IMR-90 (cell line): ENCODE data around the gene VDR. TPM values are rescaled to one million over a fixed set of nuclear protein-coding genes. Genes with fewer than 3 reads are reported as not detected.

ENCODE experiments used
- ATAC-seq: fragments of 200-7000 bp; cut with Tn5 transposase; 2 replicates; pipeline ENCODE4 v1.9.1; 2020; ENCODE audit warnings: low read depth, mild to moderate bottlenecking, moderate library complexity
- BruUV-seq: library from RNA; stranded (reverse); fragments of 400-500 nt; replicated peaks from 2 replicates; lab custom pipeline; 2021; lab: Mats Ljungman, UMichigan
- CTCF ChIA-PET: fragments of 300-600 bp; formaldehyde crosslinking; extraction: SDS; loops from one replicate; lab custom pipeline; 2021; ENCODE audit warnings: antibody characterized with exemption; lab: Yijun Ruan, JAX
- POLR2A ChIA-PET: fragments of 300-600 bp; sonication (Branson Sonifier 250); formaldehyde crosslinking; loops from one replicate; lab custom pipeline; 2022; ENCODE audit warnings: antibody characterized with exemption; ENCODE audit not compliant: unreplicated experiment; lab: Charles Lee
- DNase-seq: peaks from one replicate; pipeline ENCODE4 v3.0.0; 2013
- H2AFZ ChIP-seq: replicated peaks from 2 replicates; pipeline ENCODE3; 2013; ENCODE audit warnings: low read length, mild to moderate bottlenecking; ENCODE audit not compliant: poor library complexity
- H2AK5ac ChIP-seq: 2 replicates; pipeline ENCODE4 v1.6.1; 2013; ENCODE audit warnings: low read depth, low read length, inconsistent platforms
- H2AK9ac ChIP-seq: replicated peaks from 2 replicates; pipeline ENCODE3; 2013; ENCODE audit warnings: mild to moderate bottlenecking, low read depth, low read length, moderate library complexity; ENCODE audit not compliant: poor library complexity
- H2BK120ac ChIP-seq: 2 replicates; pipeline ENCODE4 v1.6.1; 2013; ENCODE audit warnings: low read depth, low read length, inconsistent platforms
- H2BK15ac ChIP-seq: 3 replicates; pipeline ENCODE4 v1.6.1; 2013; ENCODE audit warnings: low read depth, low read length, inconsistent platforms
- H2BK20ac ChIP-seq: 2 replicates; pipeline ENCODE4 v1.6.1; 2013; ENCODE audit warnings: low read depth, mild to moderate bottlenecking, inconsistent platforms, low read length, moderate library complexity
- H2BK5ac ChIP-seq: 2 replicates; pipeline ENCODE4 v1.6.1; 2013; ENCODE audit warnings: mild to moderate bottlenecking, low read depth, low read length, inconsistent platforms; ENCODE audit not compliant: poor library complexity, severe bottlenecking
- H3K14ac ChIP-seq: replicated peaks from 2 replicates; pipeline ENCODE4 v1.6.1; 2013; ENCODE audit warnings: low read depth, low read length, inconsistent platforms
- H3K18ac ChIP-seq: 2 replicates; pipeline ENCODE4 v1.6.1; 2013; ENCODE audit warnings: low read depth, low read length, control low read depth
- H3K23ac ChIP-seq: 2 replicates; pipeline ENCODE4 v1.6.1; 2013; ENCODE audit warnings: low read depth, low read length, inconsistent platforms
- H3K27ac ChIP-seq: 2 replicates; pipeline ENCODE4 v1.5.1; 2013; ENCODE audit warnings: mild to moderate bottlenecking, control low read depth, low read length; ENCODE audit not compliant: insufficient read depth
- H3K27me3 ChIP-seq: 2 replicates; pipeline ENCODE4 v1.6.1; 2013; ENCODE audit warnings: low read length; ENCODE audit not compliant: control insufficient read depth, insufficient read depth
- H3K36me3 ChIP-seq: 2 replicates; pipeline ENCODE4 v1.6.1; 2013; ENCODE audit warnings: low read length, mixed read lengths; ENCODE audit not compliant: control insufficient read depth, insufficient read depth
- H3K4ac ChIP-seq: 2 replicates; pipeline ENCODE4 v1.6.1; 2013; ENCODE audit warnings: low read depth, low read length, inconsistent platforms
- H3K4me1 ChIP-seq: 2 replicates; pipeline ENCODE4 v1.6.1; 2013; ENCODE audit warnings: low read length, mixed read lengths; ENCODE audit not compliant: control insufficient read depth, insufficient read depth
- H3K4me2 ChIP-seq: 2 replicates; pipeline ENCODE4 v1.6.1; 2013; ENCODE audit warnings: low read depth, mild to moderate bottlenecking, control low read depth, low read length, moderate library complexity
- H3K4me3 ChIP-seq: 2 replicates; pipeline ENCODE4 v1.5.1; 2013; ENCODE audit warnings: low read depth, mild to moderate bottlenecking, control low read depth, low read length, moderate library complexity; ENCODE audit not compliant: insufficient read depth
- H3K56ac ChIP-seq: 2 replicates; pipeline ENCODE4 v1.6.1; 2013; ENCODE audit warnings: low read length, inconsistent platforms; ENCODE audit not compliant: insufficient read depth; ENCODE audit errors: extremely low read depth
- H3K79me1 ChIP-seq, 2 experiments: 2 replicates each; pipeline ENCODE4 v1.6.1; 2013; ENCODE audit warnings: low read length in 2 of 2, inconsistent platforms in 1 of 2, low read depth in 1 of 2
- H3K9ac ChIP-seq: 2 replicates; pipeline ENCODE4 v1.6.1; 2013; ENCODE audit warnings: low read depth, low read length, control low read depth
- H3K9me1 ChIP-seq: 2 replicates; pipeline ENCODE4 v1.6.1; 2013; ENCODE audit warnings: low read length, inconsistent platforms; ENCODE audit not compliant: insufficient read depth
- H3K9me3 ChIP-seq: 2 replicates; pipeline ENCODE4 v1.6.1; 2013; ENCODE audit warnings: low read length; ENCODE audit not compliant: control insufficient read depth, insufficient read depth
- H4K20me1 ChIP-seq: 2 replicates; pipeline ENCODE4 v1.6.1; 2013; ENCODE audit warnings: low read length, inconsistent platforms; ENCODE audit not compliant: insufficient read depth
- H4K5ac ChIP-seq: 2 replicates; pipeline ENCODE4 v1.6.1; 2013; ENCODE audit warnings: mild to moderate bottlenecking, low read depth, low read length, control low read depth
- H4K8ac ChIP-seq, 2 experiments: 2 replicates each; pipeline ENCODE4 v1.6.1; 2013; ENCODE audit warnings: low read depth in 2 of 2, low read length in 2 of 2, control low read depth in 1 of 2, inconsistent platforms in 1 of 2
- H4K91ac ChIP-seq: 2 replicates; pipeline ENCODE4 v1.6.1; 2013; ENCODE audit warnings: low read depth, low read length, inconsistent platforms; ENCODE audit not compliant: insufficient read depth
- BHLHE40 ChIP-seq: fragments of 150-350 bp; IDR thresholded peaks from 2 replicates; pipeline ENCODE4 v1.6.1; 2016; ENCODE audit warnings: mild to moderate bottlenecking, low read depth, low read length
- CEBPB ChIP-seq: IDR thresholded peaks from 2 replicates; pipeline ENCODE4 v1.6.1; 2012; ENCODE audit warnings: low read depth, low read length, improper control_type of control experiment
- CHD1 ChIP-seq: IDR thresholded peaks from 2 replicates; pipeline ENCODE4 v1.6.1; 2012; ENCODE audit warnings: low read depth, low read length, improper control_type of control experiment
- FOS ChIP-seq: fragments of 150-350 bp; IDR thresholded peaks from 2 replicates; pipeline ENCODE4 v1.6.1; 2016; ENCODE audit warnings: low read depth, low read length
- MAFK ChIP-seq: IDR thresholded peaks from 2 replicates; pipeline ENCODE4 v1.6.1; 2012; ENCODE audit warnings: low read depth, low read length, improper control_type of control experiment
- MAZ ChIP-seq: IDR thresholded peaks from 2 replicates; pipeline ENCODE4 v1.6.1; 2012; ENCODE audit warnings: low read depth, mild to moderate bottlenecking, low read length, improper control_type of control experiment, moderate library complexity, borderline replicate concordance
- NFE2L2 ChIP-seq: fragments of 150-350 bp; IDR thresholded peaks from 2 replicates; pipeline ENCODE4 v1.6.1; 2016; ENCODE audit warnings: low read depth, mild to moderate bottlenecking, low read length
- POLR2A ChIP-seq: IDR thresholded peaks from 2 replicates; pipeline ENCODE4 v1.6.1; 2012; ENCODE audit warnings: mild to moderate bottlenecking, low read depth, low read length
- RFX5 ChIP-seq: IDR thresholded peaks from 2 replicates; pipeline ENCODE4 v1.8.0; 2012; ENCODE audit warnings: low read depth, mild to moderate bottlenecking, low read length, moderate library complexity
- SMC3 ChIP-seq: fragments of 150-350 bp; IDR thresholded peaks from 2 replicates; pipeline ENCODE4 v1.6.1; 2016; ENCODE audit warnings: low read depth, mild to moderate bottlenecking, antibody characterized with exemption, low read length, moderate library complexity
- WGBS, 2 experiments: methylation state at CpG; one replicate each; pipeline versions ENCODE4 v1.1.5 to v1.1.7; 2013; ENCODE audit warnings: missing lambda C conversion rate in 2 of 2; ENCODE audit not compliant: insufficient read length in 1 of 2; ENCODE audit errors: extremely low coverage in 2 of 2; 5-methylcytosine and 5-hydroxymethylcytosine counted together
- dilution Hi-C: fragments of 300-500 bp; cut with HindIII; formaldehyde crosslinking; loops from one replicate; pipeline ENCODE4 v1.14.3; 2018; ENCODE audit warnings: low sequenced_read_pairs; ENCODE audit not compliant: unreplicated experiment
- in situ Hi-C: fragments of 300-500 bp; cut with MboI; formaldehyde crosslinking; loops from 3 replicates; pipeline ENCODE4 v1.14.3; 2019; ENCODE audit warnings: low sequenced_read_pairs, inconsistent platforms, mixed read lengths
- intact Hi-C: fragments of 100-400 bp; cut with micrococcal nuclease; formaldehyde crosslinking; loops from 2 replicates; pipeline ENCODE4 v1.10.0; 2022
- polyA plus RNA-seq, 3 experiments: library from polyadenylated mRNA; depleted of rRNA; stranded (reverse); fragments of >200 nt; gene quantifications; 2 replicates each; pipeline ENCODE4 v1.2.3, GENCODE V29; 2012; ENCODE audit warnings: low replicate concordance in 1 of 3
- total RNA-seq: library from RNA; depleted of rRNA; stranded (reverse); fragments of >200 nt; gene quantifications from 2 replicates; pipeline ENCODE4 v1.2.3, GENCODE V29; 2012
- TF ChIP-seq, protein P1 (sequence below): fragments of 150-350 bp; IDR thresholded peaks from 2 replicates; pipeline ENCODE4 v1.6.1; 2017; ENCODE audit warnings: mild to moderate bottlenecking, antibody characterized with exemption, low read length, low read depth

VDR gene
- total and polyA plus RNA-seq, 2 of the 4 experiments (the other 2 are of a cell fraction) = 5.4 to 8.5 TPM

GRCh38 chr12:47834199-47834903, 70.4 kb downstream of the VDR start:
- H4K5ac ChIP-seq = no peak overlapping the region
- H3K4ac ChIP-seq = no peak overlapping the region
- H3K9me1 ChIP-seq = peaks cover 3% of the 10 kb centered on the region
- H2BK120ac ChIP-seq = no peak overlapping the region
- H3K9me3 ChIP-seq = no peaks in the 10 kb centered on the region
- TF ChIP-seq RFX5 (no peak), POLR2A (no peak), NFE2L2 (no peak), SMC3 (no peak), FOS (no peak), MAFK (no peak), MAZ (no peak), CHD1 (no peak), CEBPB (no peak), BHLHE40 (no peak)
- TF ChIP-seq, protein P1, sequence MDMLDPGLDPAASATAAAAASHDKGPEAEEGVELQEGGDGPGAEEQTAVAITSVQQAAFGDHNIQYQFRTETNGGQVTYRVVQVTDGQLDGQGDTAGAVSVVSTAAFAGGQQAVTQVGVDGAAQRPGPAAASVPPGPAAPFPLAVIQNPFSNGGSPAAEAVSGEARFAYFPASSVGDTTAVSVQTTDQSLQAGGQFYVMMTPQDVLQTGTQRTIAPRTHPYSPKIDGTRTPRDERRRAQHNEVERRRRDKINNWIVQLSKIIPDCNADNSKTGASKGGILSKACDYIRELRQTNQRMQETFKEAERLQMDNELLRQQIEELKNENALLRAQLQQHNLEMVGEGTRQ = no peak
- CTCF ChIA-PET = interaction anchor here (0.6 kb wide), 1 partner anchor 8 kb away, joined by 5 read pairs; no protein-coding TSS in a partner anchor
- in situ Hi-C loops = loop anchor here (10.0 kb wide), 1 partner anchor 90 kb away; no protein-coding TSS in a partner anchor
- POLR2A ChIA-PET = no interaction called here
- H3K9ac ChIP-seq = no peak overlapping the region
- no peaks in the 10 kb centered on the region for H3K27me3 ChIP-seq
- no peak overlapping the region for H2BK20ac ChIP-seq
- ATAC-seq (no peak), DNase-seq (no peak)
- no peaks in the 10 kb centered on the region for H3K36me3 ChIP-seq
- H3K23ac ChIP-seq = no peak overlapping the region
- H2AK9ac ChIP-seq = no peak overlapping the region
- no peak overlapping the region for H3K4me3 ChIP-seq
- no peaks in the 10 kb centered on the region for H4K20me1 ChIP-seq
- H3K18ac ChIP-seq = no peak overlapping the region
- no peak overlapping the region for H3K4me2 ChIP-seq
- no peak overlapping the region for H4K91ac ChIP-seq
- intact Hi-C loops = no loop called here
- WGBS, 2 experiments = 83% methylated on average over 2 of the region's 8 CpGs; no CpG with 5 or more reads in 1 of the 2 experiments
- no TSS peak for BruUV-seq
- H3K27ac ChIP-seq = no peak overlapping the region
- H3K4me1 ChIP-seq = peaks cover 9% of the 10 kb centered on the region
- H3K79me1 ChIP-seq = peaks cover 0 to 1% of the 10 kb centered on the region in 2 experiments; a peak in 1 of 4 replicates
- H3K56ac ChIP-seq = no peak overlapping the region
- H4K8ac ChIP-seq = no peak overlapping the region
- H3K14ac ChIP-seq = 0 out of 2 replicates have a peak overlapping the region, but pooled peaks have one; percentile 41
- no peak overlapping the region for H2BK5ac ChIP-seq
- H2BK15ac ChIP-seq = no peak overlapping the region
- no peak overlapping the region for H2AFZ ChIP-seq
- H2AK5ac ChIP-seq = no peak overlapping the region
- dilution Hi-C loops = no loop called here
